Measurements from ENCODE around the gene BAK1.
A peak's percentile ranks its signal among the peaks of the same experiment; 100 is the strongest.
"Not testable (repeated sequence)": the region's sequence is repeated elsewhere in the genome, so short reads cannot be mapped to it uniquely, and the experiment has no call there.

Gene BAK1

DNA sequence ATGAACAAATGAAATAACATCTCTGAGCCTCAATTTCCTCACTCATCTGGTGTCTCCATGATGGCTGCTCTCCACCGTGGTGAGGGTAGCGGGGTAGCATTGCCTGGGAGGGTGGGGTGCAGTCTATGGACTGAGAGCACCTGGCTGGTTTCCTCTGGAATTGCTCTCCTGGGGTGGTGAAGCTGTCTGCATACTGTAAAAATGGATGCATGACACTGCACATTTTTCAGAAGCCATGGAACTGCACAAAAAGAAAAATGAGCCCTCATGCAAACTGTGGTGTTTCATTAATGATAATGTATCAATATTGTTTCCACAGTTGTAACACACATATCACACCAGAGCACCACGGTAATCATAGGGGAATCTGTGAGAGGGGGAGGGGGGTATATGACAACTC lies 28.9 kb upstream of the BAK1 start:
- DNase-seq: no peak

DNA sequence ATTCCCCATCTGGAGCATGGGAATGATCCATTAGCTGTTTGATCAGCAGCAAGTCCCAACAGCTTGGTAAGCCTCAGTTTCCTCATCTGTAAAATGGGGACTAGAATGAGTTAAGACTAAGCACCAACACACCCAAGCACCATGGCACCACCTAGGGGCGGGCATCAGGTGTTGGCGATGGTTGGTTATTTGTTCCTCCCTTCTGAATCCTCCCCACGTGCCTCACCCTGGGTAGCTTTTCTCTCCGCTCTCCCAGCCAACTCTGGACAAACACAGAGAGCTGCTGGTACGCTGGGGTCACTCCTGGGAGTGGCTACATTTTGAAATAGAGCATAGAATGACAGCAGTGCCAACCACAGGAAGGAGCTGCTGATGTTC lies 27.7 kb upstream of the BAK1 start:
- no peak for DNase-seq

DNA sequence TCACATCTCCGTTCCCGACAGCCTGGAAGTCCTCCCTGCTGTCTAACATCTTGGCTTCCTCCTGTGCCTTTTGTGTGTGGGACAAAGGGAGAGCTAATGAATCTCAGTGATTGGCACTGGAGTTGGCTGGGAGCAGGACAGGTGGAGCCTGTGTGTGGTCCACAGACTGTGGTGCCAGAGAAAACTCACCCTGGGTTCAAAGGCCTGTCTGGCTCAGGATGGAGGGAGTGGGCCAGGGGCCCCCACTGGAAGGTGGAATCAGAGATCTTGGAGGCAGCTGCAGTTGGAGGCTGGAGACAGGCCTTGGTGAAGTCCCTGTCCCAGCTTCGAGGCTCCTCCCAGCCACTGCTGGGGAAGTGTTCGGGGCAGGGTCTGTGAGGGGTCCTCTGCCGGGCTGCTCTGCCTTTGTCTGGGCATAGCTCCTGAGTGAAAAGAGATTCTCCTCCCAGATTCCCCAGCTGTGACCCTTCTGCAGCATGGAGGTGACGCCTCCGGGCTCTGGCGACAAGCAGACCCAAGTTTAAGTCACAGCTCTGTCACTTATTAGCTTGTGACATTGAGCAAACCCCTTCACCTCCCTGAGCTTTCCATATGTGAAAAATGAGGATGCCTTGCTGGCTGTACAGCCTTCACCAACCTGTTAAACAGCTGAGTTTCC lies 27.2 kb upstream of the BAK1 start:
- DNase-seq: no peak

DNA sequence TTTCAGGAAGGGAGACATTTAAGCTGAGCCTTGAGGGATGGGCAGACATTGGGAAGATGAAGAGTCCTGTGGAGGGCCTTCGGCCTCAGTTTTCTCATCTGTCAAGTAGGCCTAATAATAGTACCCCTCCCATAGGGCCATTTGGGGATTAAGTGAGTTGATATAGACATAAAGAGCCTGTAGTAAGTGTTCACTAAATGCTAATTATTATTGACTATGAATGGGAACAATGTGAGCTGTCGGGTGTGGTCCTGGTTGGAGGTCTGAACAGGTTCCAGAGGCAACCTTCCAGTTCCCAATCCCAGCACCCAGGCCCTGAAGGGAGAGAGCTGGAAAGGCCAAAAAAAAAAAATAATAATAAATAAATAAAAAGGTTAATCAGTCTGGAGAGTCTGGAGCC lies 26.6 kb upstream of the BAK1 start:
- DNase-seq: no peak

DNA sequence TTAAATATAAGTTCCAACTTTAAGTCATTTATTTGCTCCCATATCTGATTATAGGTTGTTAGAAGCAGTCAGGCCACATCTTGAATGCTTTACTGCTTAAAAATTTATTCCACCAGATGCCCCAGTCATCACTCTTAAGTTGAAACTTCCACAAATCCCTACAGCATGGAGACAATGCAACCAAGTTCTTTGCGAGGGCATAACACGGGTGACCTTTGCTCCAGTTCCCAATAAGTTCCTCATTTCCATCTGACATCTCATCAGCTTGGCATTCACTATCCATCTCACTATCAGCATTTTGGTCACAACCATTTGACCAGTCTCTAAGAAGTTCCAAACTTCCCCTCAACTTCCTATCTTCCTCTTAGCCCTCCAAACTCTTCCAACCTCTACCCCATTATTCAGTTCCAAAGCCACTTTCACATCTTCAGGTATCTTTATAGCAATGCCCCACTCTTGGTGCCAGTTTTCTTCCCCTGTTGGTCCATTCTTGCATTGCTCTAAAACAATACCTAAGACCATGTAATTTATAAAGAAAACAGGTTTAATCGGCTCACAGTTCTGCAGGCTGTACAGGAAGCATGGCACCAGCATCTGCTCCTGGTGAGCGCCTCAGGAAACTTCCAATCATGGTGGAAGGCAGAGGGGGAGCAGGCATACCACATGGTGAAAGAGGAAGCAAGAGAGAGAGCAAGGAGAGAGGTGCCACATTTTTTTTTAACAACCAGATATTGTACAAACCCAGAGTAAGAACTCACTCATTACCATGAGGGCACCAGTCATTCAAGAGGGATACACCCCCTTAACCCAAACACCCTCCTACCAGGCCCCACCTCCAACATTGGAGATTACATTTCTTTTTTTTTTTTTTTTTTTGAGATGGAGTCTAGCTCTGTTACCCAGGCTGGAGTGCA lies 25.1 kb upstream of the BAK1 start:
- DNase-seq: no peak

DNA sequence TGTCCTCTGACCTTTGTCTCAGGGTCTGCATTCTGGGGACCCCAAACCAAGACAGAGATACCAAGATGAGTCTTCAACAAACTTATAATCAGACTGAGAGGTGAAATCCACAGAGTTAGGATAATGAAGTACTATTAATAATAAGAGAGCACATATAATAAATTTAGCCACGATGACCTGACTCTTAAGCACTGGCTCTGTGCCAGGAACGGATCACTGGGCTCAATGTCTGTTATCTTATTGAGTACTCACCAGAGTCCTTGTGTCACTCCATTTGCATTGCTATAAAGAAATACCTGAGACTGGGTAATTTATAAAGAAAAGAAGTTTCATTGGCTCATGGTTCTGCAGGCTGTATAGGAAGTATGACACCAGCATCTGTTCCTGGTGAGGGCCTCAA lies 22.1 kb upstream of the BAK1 start:
- DNase-seq: no peak

DNA sequence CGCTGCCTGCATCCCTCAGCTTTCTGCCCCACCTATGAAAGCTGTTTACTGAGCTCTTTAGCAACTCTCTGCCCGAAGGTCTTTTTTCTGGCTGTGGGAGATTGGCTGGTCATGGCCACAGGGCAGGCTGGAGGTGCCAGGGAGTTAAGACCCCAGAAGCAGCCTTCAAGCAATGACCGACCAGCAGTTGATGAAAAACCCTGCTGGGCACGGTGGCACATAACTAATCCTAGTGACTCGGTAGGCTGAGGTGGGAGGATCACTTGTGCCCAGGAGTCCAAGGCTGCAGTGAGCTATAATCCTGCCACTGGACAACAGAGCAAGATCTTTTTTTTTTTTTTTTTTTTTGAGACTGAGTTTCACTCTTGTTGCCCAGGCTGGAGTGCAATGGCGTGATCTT lies 20.7 kb upstream of the BAK1 start:
- no peak for DNase-seq

DNA sequence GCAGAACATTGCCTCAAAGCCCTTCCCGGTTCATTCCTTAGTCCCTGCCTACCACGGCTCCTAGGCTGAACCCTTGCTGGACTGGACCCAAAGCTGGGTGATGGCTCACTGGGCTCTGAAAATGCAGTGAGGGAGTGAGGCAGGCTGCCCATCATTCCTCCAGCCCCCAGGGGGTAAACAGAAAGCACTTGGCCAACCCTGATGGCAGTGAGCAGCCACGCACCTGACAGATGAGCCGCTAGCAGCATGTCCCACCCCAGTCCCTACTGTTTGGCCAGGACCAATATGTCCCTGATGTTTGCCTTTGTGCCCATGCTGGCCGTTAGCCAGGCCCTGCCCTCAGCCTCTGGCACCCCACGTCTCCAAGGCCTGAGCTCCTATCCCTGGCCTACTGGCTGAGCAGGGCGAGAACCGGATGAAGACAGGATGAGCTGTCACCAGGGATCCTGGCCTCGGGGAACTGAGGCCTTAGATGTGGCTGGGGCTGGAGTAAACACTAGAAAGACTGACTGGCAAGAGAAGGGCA lies 19.4 kb upstream of the BAK1 start:
- DNase-seq: no peak

DNA sequence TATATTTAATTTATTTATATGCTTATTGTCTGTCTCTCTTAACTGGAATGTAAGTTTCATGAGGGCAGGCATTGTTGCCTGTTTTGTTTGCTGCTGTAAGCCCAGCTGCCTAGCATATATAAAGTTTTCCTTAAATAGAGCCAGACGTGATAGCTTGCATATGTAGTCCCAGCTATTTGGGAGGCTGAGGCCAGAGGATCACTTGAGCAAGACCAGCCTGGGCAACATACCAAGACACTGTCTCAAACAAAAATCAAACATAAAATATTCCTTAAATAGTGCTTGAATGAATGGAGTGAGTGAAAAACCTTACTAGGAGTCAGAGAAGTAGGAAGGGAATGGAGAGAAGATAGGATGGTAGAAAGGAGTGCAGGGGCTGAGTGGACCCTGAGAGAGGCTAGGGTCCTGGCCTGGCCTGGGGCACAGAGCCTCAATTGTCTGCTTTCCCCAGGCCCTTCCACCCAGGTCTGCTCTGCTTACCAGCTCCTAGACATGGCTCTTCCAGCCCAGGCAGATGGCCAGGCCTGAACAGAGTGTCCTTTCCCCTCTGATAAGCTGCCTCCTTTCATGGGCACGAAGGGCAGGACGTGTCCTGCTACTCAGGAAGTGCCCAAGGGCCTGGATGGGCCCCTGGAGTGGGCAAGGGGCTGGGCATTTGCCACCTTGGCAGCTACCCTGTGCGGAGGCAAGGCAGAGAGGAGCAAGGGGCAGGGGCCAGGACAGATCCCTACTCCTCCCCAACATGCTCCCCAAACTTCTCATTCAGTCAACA lies 17.7 kb upstream of the BAK1 start:
- no peak for DNase-seq

DNA sequence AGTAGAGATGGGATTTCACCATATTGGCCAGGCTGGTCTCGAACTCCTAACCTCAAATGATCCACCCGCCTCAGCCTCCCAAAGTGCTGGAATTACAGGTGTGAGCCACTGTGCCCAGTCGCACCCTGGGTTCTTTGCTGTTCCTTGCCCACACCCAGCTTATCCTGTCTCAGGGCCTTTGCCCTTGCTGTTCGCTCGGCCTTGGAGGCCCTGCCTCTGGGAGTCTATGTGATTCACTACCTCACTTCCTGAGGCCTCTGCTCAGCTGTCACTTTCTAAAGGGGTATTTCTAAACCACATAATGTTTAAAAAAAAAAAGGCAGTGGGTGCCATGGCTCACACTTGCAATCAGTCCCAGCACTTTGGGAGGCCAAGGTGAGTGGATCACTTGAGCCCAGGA lies 16.8 kb upstream of the BAK1 start:
- not testable (repeated sequence) for DNase-seq

DNA sequence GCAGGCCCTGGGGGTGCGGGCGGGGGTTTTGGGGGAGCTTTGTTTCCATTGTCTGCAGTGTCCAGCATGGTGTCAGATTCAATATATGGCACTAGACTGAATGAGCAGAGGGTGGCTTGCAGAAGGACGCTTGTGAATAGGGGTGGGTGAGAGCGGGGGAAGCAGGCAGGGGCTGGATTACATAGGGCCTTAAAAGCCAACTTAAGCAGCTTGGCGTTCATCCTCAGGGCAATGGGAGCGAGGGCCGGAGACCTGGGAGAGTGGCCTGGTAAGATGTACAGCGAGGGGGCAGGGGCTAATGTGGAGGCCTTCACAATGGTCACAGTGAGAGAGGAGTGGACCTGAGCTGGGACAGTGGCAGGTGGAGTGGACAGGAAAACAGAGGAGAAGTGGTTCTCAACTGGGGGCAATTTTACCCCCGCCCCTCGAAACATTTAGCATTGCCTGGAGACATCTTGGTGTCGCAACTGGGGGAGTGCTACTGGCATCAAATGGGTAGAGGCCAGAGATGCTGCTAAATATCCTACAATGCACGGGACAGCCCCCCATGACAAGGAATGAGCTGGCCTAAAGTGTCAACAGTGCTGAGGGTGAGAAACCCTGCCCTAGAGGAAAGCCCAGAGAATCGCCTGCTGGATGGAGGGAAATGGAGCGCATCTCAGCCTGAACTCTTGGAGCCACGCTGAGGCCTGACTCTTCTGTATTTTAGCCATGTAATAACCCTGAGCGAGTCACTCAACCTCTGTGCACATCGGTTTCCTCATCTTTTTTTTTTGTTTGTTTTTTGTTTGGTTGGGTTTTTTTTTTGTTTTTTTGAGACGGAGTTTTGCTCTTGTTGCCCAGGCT lies 15.1 kb upstream of the BAK1 start:
- DNase-seq: no peak

DNA sequence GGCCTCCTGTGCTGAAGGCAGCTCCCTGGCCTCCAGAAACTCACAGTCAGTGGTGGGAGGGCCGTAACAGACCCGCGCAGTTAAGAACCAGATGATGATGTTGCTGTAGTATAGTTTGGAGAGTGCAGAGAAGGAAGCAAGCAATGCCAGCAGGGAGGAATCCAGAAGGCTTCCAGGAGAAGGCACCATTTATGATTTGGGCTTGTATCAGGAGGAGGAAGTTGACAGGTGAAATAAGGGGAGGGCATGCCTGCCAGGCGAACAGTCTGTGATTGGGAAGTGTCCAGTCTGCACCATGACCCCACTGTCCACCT lies 13.3 kb upstream of the BAK1 start:
- no peak for DNase-seq

DNA sequence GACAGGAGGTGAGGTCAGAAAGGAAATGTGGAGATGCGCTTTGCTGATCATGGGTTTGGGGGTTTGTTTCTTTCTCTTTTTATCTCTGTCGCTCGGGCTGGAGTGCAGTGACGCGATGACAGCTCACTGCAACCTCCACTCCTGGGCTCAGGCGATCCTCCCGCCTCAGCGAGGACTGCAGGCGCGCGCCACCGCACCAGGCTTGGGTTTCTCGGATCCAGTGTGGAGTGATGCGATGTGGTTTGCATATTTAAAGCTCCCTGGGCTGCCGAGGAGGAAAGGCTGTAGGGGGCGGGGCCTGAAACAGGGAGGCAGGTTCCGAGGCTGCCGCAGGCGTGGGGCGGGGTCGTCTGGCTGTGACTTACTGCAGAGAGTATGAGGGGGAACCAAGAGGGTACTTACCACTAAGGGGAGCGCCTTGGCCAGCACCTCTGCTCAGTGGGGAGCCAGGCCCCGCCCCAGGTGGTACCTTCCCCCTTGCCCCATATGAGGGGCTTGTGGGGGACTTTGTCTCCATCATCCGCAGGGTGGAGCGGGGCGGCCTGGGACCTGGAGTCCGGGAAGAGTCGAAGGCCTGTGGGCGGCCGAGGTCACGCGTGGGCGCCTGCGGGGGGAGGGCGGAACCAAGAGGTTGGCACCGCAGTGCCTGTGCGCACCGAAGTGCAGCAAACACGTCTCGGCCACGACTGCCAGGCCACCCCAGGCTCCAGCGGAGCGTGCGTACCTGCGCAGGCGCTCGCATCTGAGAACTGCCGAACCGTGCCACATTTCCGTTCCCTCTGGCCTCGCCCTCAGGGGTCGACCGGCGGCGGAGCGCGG lies 12.7 kb upstream of the BAK1 start:
- DNase-seq: peak in 6 of 56 donors; percentile 12 to 26 (median 18)

DNA sequence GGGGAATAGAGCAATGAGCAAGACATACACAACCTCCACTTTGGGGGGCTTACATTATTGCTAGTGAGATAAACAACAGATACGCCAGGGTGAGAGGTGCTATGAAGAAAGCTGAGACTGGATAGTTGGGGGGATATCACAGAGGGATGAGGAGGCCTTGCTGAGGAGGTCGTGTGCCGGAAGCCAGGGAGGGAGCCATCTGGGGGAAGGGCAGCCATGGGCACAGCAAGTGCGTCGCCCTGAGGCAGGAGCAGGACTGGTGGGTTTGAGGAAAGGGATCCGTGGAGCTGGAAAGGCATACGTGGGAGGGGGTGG lies 12.2 kb upstream of the BAK1 start:
- no peak for DNase-seq

DNA sequence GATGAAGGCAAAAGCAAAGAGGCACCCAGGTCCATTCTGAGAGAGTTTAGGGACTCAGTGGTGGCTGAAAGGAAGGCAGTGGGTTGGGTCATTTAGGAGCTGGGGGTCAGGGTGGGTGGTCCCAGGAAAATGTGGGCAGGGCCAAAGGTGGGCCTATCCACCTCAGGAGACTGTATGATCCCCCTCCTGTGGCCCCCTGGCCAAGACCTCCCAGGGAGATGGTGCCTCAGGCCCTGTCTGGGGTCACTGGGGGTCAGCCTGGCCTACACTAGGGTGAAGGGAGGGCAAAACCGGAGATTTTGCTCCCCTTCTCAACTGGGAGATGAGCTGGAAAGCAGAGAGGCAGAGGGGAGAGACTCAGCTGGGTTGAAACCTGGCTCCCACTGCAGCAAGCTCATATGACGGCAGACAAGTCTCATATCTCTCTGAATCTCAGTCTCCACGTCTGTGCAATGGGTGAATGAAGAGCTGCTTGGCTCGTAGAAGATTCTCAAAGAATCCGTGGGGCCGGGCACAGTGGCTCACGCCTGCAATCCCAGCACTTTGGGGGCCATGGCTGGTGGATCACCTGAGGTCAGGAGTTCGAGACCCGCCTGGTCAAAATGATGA lies 11.5 kb upstream of the BAK1 start:
- DNase-seq: no peak

DNA sequence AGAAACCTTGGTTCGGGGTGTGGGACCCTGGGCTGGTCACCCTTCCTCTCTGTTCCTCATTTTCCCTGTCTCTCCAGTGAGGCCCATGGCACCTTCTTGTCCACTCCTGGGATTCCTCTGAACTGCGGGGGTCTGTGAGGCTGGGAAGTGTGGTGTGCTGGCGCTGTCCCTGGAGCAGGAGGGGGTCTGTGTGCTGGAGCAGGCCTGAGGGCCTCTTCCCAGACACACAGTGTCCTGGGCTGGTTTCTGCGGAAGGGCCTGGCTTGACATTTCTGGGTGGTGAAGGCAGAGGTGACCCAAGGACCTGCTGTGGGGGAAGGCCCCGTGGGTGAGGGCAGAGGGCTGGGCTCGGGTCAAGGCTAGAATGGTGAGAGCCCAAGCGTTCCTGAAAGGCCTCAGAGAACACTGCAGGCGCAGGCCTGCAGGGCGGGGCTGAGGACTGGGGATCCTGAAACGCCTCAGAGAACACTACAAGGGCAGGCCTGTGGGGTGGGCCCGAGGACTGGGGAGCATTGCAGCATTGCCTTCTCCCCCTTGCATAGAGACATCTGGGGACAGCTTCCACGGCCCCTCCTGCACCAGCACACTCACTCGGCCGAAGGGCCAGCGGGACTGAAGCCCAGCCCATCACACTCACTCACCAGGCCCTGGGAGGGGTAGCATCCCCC lies 10.6 kb upstream of the BAK1 start:
- no peak for DNase-seq

DNA sequence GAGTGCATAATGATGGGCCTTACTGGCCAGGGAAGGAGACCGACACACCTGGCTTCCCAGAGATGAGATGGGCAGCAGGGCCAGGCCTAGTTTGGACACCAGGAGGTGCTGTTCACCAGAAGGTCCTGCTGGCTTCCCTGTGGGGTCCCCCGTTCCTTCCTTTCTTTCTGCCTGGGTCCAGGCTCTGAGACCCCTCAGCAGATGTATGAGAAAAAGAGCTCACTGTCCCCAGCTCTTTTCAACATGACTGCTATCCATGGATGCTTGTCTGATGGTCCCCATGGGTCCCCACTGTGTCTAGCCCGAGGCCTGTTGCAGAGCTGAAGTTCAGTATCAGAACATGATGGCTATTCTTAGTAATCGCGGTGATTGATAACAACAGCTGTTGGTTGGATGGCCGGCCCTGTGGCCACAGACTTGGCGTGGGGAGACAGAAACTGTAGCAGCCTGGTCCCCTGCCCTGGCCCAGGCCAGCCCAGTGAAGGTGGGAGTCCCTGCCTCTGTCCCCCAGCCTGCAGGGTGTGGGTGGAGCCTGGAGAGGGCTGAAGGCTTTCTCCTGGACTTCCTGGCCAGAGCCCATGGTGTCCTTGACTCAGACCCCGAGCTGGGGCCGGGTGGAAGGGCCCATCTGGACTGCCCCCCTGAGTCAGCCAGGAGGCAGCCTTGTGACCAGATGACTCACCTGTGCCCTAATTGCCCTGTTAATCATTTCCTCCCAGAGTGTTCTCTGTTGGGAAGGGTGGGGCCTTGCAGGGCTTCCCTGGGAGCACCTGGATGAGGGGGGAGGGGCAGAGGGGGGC lies 9.9 kb upstream of the BAK1 start:
- DNase-seq: peak in 21 of 56 donors; percentile 5 to 51 (median 20)

DNA sequence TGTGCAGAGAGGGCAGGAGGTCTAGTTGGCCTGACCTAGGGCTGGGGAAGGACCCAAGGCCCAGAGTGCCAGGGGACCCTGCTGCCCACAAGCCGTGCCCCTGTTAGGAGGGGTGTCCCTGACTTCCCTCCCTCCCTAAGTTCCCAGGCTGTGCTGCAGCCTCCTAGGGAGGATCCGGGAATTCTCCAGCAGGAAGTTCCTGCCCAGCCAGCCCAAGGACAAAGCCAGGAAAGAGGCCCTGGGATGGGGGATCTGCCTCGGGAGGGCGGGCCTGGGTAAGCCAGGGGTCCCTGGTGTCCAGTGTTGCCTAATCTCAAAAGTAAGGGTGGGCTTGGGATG lies 9.3 kb upstream of the BAK1 start:
- no peak for DNase-seq

DNA sequence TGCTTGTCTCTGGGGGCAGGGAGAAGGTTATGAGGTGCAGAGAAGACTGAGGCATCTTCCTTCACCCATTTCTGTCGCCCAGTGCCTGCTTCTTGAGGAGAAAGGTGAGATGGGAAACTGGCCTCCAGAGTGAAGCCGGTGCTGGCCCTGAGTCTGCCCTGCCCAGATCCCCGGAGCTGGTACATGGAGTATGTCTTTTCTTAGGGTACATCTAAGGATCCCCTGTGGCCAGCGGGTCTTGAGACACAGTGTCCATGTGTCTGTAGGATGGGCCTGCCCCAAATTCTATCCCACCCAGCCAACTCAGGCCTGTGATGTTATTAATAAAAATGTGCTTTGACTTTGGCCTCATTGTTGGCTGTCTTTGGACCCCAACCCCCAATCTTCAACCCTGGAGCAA lies 8.8 kb upstream of the BAK1 start:
- no peak for DNase-seq
